ENCODE data around the gene STAB1. TPM values are rescaled to one million over a fixed set of nuclear protein-coding genes. Genes with fewer than 3 reads are reported as not detected.

STAB1 gene
- total RNA-seq, 1 donor from 2014 or later, result 71.5 TPM

DNA sequence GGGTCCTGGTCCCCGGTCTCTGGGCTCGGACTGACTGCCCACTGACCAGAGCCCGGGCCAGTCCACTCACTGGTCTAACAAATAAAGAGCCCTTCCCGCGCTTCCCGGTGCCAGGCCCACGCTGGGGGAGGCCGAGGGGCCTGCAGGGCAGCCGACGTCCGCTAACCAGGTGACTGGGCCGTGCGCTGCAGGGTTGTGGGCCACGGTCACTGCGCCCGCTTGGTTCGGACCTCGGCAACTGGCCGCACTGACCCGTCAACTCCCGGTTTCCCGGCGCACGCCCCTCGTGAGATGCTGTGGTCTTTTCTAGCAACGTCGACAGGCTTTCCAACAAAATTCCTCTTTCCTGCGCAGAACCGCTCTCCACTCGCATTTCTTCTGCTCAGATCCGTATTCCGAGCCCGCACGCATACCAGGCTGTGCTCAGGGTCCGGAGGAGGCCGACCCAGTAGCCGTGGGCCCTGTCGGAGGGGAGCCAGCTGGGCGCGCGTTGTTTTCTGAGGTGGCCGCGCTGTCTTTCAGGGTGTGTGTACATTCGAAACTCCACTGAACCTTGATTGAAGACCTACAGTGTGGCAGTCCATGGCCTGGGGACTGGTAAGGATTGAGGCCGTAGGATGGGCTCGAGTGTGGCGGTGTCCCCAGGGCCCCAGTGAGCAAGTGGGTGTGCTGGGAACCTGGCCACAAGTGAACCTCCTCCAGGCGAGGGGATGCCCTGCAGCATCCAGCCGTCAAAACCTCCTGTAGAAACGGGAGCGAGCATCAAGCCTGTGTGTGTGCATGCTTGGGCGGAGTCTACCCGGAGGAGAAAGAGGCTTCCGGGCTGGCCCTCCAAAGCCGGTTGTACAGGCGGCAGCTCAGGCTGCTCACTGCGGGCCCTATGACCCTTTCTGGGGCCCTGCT is 39.4 kb downstream of the STAB1 start:
- DNase-seq (ENCODE audit: low spot score), result peak; percentile 48
- no peak for ATAC-seq

GRCh38 chr3:52535411-52536111 is 40.4 kb downstream of the STAB1 start:
- no peak for ATAC-seq
- no peak for DNase-seq (ENCODE audit: low spot score)

DNA sequence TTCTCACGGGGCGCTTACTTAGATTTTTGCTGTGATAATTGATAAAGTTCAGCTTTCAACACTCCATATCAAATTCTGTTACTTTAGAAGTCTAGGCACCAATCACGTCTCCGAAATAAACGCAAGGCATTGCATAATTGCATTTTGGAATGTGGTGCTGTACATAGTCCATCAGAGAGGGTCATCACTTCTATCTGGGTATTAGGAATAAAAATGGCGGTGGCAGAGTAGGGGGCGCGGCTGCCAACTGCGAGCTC is 40.9 kb downstream of the STAB1 start:
- ATAC-seq (no peak), DNase-seq (ENCODE audit: low spot score) (no peak)

- peak; percentile 99 for DNase-seq (ENCODE audit: low spot score)
Measured at GRCh38 chr3:52536369-52537164, 41.4 kb downstream of the STAB1 start, which contains the start of gene UQCC5. UQCC5 (plus strand) TSS chr3:52536605; CDS start chr3:52536756, 151 bp downstream.

DNA sequence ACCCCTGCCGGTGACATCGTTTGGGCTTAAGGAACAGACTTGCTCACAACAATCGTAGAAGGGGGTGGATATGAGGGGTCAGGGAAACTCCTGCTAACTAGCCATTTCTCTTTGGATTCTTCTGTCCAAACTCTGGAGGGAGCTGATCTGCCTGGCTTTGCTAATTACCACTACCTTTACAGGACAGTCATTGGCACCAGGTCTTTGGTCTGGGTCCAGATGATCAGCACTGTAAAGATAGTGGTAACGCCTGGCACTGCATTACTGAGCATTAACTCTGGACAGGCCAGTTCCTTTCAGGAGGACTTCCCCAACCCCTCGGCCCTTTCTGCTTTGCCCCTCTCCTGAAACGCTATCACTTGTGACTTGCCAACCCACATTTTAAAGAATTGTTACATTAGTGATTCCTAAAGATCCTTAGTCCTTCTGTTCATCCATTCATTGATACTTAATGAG is 42.1 kb downstream of the STAB1 start:
- no peak for DNase-seq (ENCODE audit: low spot score)
- peak; percentile 34 for ATAC-seq

More at GRCh38 chr3:52536369-52537164, 41.4 kb downstream of the STAB1 start, which contains the start of gene UQCC5:
- peak; percentile 88 for ATAC-seq

GRCh38 chr3:52537726-52538421 is 42.7 kb downstream of the STAB1 start:
- ATAC-seq (no peak), DNase-seq (ENCODE audit: low spot score) (no peak)

DNA sequence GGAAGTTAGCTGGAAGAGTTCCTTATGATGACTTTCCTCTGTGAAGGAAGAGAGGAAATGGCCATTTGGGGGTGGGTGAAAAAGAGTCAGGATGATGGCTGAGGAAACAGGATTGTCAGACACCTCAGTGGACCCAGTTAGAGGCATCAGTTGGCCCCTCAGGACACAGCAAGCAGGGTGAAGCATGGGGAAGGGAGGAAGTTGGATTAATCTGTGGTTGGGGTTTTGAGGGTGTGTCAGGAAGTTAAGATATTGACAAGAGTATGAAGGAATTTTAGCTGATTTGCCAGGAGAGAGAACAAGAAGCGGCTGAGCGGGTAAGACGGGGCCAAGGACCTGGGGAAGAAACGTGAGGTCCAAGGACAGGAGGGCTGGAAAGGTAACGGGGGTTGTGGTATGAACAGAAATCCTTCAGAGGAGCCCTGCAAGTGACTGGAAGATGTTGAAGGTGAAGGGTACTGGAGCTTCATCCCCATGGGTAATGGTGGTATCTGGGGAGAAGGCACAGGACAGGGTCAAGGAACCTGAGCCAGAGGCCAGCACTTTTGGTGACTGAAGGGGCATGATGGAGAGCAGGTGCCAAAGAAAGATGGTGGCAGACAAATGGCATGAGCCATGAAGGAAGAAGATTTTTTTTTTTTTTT is 44.0 kb downstream of the STAB1 start:
- ATAC-seq (no peak), DNase-seq (ENCODE audit: low spot score) (no peak)

GRCh38 chr3:52541050-52541449 is 45.9 kb downstream of the STAB1 start:
- no peak for DNase-seq (ENCODE audit: low spot score)
- no peak for ATAC-seq

DNA sequence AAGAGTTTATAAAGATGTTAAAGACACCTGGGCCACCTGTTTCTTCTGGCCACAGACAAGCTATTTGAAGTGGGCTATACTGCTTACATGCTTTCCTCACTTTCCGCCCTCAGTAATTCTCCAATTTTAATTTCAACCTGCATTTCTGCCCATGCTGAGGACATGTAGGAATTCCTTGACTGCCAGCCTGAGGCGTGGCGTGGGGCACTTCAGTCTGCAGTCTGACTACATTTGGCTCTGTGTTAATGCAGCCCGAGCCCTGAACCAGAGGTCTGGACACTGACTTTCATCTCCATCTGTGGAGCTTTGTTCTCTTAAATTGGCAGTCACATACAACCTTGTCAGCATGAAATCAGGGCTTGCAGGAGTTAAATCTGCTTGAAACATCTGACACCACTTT is 49.8 kb downstream of the STAB1 start:
- ATAC-seq, result no peak
- no peak for DNase-seq (ENCODE audit: low spot score)

DNA sequence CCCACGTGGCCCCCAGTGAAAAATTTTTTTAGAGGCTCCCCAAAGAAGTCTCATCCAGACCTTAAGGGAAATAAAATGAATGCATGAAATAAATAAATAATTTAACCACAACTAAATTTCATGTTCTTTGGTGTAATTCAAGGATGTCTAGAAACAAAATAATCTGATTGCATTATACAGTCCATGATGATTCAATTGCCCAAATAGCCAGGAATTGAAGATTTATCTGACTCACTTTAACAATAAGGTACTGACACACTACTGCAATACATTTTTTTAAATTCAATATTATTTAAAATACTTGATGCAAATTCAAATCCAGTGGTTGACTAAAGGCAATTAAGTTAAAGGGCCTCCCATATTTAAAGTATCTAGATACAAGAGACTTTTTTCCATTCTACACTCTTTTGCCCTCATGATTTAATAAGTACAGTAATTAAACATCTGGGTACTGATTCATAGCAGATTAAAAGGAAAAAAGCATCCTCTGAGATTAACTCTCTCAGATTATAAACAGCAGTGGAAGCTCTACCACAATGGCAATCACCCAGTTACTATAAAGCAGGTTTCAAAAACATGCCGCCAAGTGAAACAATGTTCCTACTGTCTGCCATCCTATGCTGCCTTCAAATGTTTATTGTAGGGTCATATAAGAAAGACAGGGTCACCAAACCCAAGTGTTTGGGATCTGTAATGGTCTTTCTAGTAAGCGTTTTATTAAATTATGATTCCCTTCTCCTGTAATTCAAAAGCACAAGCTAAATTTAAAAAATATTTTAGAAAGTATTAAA is 51.2 kb downstream of the STAB1 start:
- ATAC-seq (no peak), DNase-seq (ENCODE audit: low spot score) (no peak)

DNA sequence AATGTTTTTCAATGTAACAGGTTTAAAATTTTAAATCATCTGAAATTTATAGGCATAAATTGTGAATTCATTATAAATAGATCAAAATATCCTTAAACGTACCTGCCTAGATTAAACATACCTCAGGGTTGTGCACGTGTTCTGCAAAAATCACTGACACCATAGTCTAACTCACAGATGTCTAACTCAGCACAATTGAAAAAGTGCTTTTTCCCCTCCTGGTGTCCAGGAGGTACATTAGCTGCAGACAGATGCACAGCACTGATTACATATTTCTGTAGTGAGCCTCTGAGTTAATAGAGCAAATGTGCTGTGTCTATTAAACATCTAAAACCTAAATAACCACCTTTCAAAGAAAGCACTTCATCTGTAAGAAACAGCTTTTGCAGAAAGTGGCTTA is 52.0 kb downstream of the STAB1 start:
- ATAC-seq (no peak), DNase-seq (ENCODE audit: low spot score) (no peak)

GRCh38 chr3:52551118-52551517 is 56.0 kb downstream of the STAB1 start:
- ATAC-seq (no peak), DNase-seq (ENCODE audit: low spot score) (no peak)

DNA sequence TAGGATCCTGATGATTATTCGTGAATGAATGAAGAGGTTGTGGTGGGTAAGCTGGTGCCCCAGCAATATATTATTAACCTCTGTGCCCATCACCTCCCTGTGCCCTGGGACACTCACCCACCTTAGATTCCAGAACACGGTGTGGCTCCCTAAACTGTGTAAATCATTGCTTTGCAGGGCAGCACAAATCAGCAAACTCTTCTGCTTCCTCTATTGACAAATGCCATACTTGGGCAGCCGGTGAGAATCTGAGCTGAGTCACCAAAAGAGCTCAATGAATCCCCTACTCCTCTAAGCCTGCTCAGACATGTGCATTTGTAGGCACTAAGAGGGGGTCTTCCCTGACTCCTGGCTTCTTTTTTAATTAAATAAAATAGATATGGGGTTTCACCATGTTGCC is 57.0 kb downstream of the STAB1 start:
- ATAC-seq, result no peak
- no peak for DNase-seq (ENCODE audit: low spot score)

GRCh38 chr3:52554026-52554755 is 59.1 kb downstream of the STAB1 start:
- DNase-seq (ENCODE audit: low spot score), result peak; percentile 68
- peak; percentile 93 for ATAC-seq

- DNase-seq (ENCODE audit: low spot score), result no peak
- ATAC-seq, result no peak
Measured at GRCh38 chr3:52555056-52555455, 59.9 kb downstream of the STAB1 start.

DNA sequence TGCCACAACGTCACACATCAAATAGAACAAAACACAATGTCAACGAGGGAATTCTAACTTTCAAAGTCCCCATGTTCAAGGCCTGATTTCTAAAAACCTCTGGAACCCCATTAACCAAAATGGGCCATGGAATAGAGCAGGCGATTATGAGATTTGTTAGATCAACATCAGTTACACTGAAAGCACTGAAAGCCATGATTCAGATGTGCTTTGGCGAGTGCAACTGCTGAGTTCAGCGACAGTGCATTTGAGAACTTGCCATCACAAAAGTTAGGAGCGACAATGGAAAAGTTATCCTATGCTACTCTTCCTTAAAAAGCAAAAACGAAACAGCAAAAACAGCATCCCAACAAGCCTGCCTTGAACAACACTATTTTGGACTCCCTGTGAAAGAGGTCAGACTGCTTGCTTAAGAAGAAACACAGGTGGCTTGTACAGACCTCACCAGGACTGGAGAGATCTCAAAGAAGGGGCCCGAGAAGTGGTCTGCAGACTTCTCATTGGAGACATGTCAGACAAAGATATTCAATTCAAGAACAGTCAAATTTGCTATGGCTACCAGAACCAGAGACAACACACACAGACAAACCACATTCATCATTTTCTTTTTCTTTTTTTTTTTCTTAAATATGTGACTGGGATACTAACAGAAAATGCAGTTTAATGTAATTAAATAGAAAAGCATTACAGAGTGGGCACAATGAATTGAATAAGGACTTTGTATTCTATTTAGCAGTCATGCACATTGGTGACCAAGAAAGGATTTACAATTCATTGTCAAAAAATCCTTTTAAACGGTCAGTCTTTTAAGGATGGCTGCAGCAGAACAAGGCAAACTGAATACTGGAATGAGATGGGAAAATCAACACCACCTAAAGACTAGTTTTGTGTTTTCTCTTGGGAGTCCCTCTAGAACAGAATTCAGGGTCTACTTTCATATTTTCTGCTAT is 62.1 kb downstream of the STAB1 start:
- no peak for DNase-seq (ENCODE audit: low spot score)
- no peak for ATAC-seq

GRCh38 chr3:52558436-52558835 is 63.3 kb downstream of the STAB1 start:
- ATAC-seq, result no peak
- no peak for DNase-seq (ENCODE audit: low spot score)

All from left lobe of liver (tissue), 2 donors.